Neuron (in vitro differentiated cells): ENCODE data around the gene RYR1.
"Not testable (repeated sequence)": the region's sequence is repeated elsewhere in the genome, so short reads cannot be mapped to it uniquely, and the experiment has no call there.

Experiments
- H2AFZ ChIP-seq: one replicate; pipeline ENCODE4 v1.6.1; 2013; ENCODE audit warnings: low read depth, mild to moderate bottlenecking, inconsistent platforms, low read length, moderate library complexity
- H3K27me3 ChIP-seq: one replicate; pipeline ENCODE4 v1.6.1; 2013; ENCODE audit warnings: low read length; ENCODE audit not compliant: insufficient read depth
- H3K36me3 ChIP-seq: one replicate; pipeline ENCODE4 v1.6.1; 2013; ENCODE audit warnings: low read length; ENCODE audit not compliant: insufficient read depth
- H3K4me1 ChIP-seq: one replicate; pipeline ENCODE4 v1.6.1; 2013; ENCODE audit warnings: low read length; ENCODE audit not compliant: insufficient read depth
- H3K4me3 ChIP-seq: 2 replicates; pipeline ENCODE4 v1.5.1; 2013; ENCODE audit warnings: mild to moderate bottlenecking, low read length, moderate library complexity
- H3K9me3 ChIP-seq: one replicate; pipeline ENCODE4 v1.6.1; 2013; ENCODE audit warnings: low read length

Gene RYR1

GRCh38 chr19:38424272-38424671, 9.2 kb upstream of the RYR1 start:
- Histone ChIP-seq H3K4me1 (no peaks in the 10 kb centered on the region), H2AFZ (no peak overlapping the region), H3K27me3 (peaks cover 9% of the 10 kb centered on the region), H3K9me3 (no peaks in the 10 kb centered on the region), H3K4me3 (no peak overlapping the region), H3K36me3 (no peaks in the 10 kb centered on the region)

DNA sequence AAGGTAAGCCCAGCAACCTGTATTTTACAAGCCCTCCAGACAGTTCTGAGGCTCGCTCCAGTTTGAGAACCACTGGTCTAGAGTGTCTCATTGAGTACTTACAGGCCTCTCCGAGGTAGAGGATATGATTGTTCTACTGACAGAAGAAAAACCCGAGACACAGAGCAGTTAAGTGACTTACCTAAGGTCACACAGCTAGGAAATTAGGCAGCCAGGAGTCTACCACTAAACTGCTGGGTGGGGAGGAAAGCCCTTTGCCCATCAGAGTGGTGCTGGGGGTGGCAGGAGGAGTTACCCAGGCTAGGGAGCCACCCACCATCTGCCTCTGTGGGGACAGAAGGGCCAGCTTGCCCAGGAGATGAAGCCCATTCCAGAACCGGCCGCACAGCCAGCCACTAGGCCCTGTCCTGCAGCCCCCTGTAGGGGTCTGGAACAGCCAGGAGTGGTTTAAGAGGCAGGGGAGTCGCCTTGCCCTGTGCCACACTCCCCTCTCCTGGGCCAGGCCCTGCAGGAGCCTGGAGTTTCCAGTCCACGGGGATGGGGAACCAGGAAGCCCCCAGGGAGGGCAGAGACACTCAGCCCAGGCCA, 8.2 kb upstream of the RYR1 start:
- no peaks in the 10 kb centered on the region for H3K4me1 ChIP-seq
- H3K4me3 ChIP-seq, result no peak overlapping the region
- H3K36me3 ChIP-seq, result no peaks in the 10 kb centered on the region
- no peaks in the 10 kb centered on the region for H3K9me3 ChIP-seq
- H2AFZ ChIP-seq, result no peak overlapping the region
- H3K27me3 ChIP-seq, result peaks cover 12% of the 10 kb centered on the region

- H3K27me3 ChIP-seq, result peaks cover 12% of the 10 kb centered on the region
- H3K36me3 ChIP-seq, result no peaks in the 10 kb centered on the region
- no peak within 1 kb of the TSS for H3K4me3 ChIP-seq
- no peak within 1 kb of the TSS for H2AFZ ChIP-seq
- no peaks in the 10 kb centered on the region for H3K4me1 ChIP-seq
- H3K9me3 ChIP-seq, result no peaks in the 10 kb centered on the region
Measured at GRCh38 chr19:38425810-38426466, 7.6 kb upstream of the RYR1 start, which contains the start of gene RASGRP4. Gene RASGRP4, minus strand, starts transcription at chr19:38426219. Its CDS starts 128 bp downstream, at chr19:38426091.

DNA sequence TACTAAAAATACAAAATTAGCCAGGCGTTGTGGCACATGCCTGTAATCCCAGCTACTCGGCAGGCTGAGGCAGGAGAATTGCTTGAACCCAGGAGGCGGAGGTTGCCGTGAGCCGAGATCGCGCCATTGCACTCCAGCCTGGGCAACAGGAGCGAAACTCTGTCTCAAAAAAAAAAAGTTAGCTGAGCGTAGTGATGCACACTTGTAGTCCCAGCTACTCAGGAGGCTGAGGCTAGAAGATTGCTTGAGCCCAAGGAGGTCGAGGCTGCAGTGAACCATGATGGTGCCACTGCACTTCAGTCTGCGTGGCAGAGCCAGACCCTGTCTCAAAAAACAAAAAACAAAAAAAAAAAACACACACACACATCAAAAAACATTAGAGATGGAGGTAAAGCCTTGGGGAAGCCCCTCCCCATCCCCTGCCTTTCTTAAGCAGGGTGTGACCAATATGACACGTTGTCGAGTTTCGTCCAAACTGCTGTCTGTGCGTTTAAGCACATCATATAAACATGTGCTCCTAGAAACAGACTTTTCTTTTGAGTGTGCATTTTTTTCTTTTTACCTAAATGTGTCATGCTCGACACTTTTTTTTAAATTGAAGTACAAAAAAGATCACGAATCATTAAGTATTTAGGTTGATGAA, 6.3 kb upstream of the RYR1 start:
- H3K36me3 ChIP-seq, H3K4me3 ChIP-seq, H3K4me1 ChIP-seq, H3K9me3 ChIP-seq, H2AFZ ChIP-seq: not testable (repeated sequence)
- H3K27me3 ChIP-seq, result peaks cover 12% of the 10 kb centered on the region

GRCh38 chr19:38429055-38429810, 4.3 kb upstream of the RYR1 start:
- H3K4me3 ChIP-seq, result no peak overlapping the region
- no peak overlapping the region for H2AFZ ChIP-seq
- H3K9me3 ChIP-seq, result no peaks in the 10 kb centered on the region
- H3K4me1 ChIP-seq, result peaks cover 6% of the 10 kb centered on the region
- peaks cover 12% of the 10 kb centered on the region for H3K27me3 ChIP-seq
- no peaks in the 10 kb centered on the region for H3K36me3 ChIP-seq

GRCh38 chr19:38429811-38430156, 3.7 kb upstream of the RYR1 start:
- Histone ChIP-seq H3K27me3 (peaks cover 12% of the 10 kb centered on the region), H2AFZ (no peak overlapping the region), H3K4me1 (peaks cover 11% of the 10 kb centered on the region), H3K4me3 (no peak overlapping the region), H3K9me3 (no peaks in the 10 kb centered on the region), H3K36me3 (no peaks in the 10 kb centered on the region)

DNA sequence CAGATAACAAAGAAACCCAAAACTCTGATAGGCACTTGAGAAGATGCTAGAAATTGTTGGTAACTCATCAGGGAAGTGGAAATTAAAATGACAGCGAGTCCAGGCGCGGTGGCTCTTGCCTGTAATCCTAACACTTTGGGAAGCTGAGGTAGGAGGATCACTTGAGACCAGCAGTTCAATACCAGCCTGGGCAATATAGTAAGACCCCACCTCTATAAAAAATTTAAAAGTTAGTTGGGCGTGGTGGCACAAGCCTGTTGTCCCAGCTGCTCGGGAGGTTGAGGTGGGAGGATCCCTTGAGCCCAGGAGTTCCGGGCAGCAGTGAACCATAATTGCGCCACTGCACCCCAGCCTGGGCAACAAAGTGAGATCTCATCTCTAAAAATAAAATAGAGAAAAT, 2.6 kb upstream of the RYR1 start:
- Histone ChIP-seq H3K36me3 (no peaks in the 10 kb centered on the region), H3K4me1 (peaks cover 16% of the 10 kb centered on the region), H3K4me3 (no peak overlapping the region), H3K27me3 (peaks cover 4% of the 10 kb centered on the region), H3K9me3 (no peaks in the 10 kb centered on the region), H2AFZ (no peak overlapping the region)

DNA sequence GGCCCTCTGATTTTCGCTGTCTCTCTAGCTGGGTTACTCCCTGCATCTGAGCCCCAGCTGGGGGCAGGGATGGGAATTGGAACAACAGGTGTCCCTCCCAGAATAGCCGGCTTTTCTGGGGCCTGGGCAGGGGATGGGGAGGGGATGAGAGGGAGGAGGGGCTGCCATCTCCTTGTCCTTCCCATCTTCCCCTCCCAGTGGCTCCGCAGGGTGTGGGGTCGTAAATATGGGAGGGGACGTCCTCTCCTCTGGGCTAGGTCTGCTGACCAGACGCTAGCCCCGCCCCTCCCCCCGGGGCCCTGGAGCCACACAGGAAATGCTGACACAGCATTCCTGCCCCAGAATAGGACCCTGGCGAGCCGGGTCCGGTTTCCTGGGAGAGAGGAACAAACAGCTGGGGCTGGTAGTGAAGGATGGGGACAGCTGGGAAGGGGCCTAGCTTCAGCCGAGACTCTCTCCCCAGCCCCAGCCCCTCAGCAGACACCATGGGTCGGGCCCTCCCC, 1.1 kb downstream of the RYR1 start:
- Histone ChIP-seq H3K27me3 (no peaks in the 10 kb centered on the region), H3K36me3 (no peaks in the 10 kb centered on the region), H3K9me3 (no peaks in the 10 kb centered on the region), H3K4me3 (peak overlapping the region; percentile 22), H3K4me1 (peaks cover 16% of the 10 kb centered on the region), H2AFZ (peak overlapping the region; percentile 5)

DNA sequence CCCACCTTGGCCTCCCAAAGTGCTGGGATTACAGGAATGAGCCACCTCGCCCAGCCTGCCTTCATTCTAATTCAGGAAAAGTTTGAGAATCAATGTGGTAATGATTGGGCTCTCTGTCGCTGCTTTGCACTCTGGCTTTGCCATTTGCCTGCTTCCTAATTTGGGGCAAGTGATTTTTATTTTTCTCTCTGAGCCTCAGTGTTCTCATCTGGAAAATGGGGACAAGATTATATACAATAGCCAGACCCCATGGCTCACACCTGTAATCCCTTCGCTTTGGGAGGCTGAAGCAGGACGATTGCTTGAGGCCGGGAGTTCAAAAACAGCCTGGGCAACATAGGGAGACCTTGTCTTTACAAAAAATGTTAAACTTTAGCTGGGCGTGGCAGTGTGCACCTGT, 3.8 kb downstream of the RYR1 start:
- Histone ChIP-seq H3K9me3 (no peaks in the 10 kb centered on the region), H3K36me3 (no peaks in the 10 kb centered on the region), H3K4me1 (peaks cover 16% of the 10 kb centered on the region), H3K27me3 (no peaks in the 10 kb centered on the region), H3K4me3 (no peak overlapping the region), H2AFZ (no peak overlapping the region)

DNA sequence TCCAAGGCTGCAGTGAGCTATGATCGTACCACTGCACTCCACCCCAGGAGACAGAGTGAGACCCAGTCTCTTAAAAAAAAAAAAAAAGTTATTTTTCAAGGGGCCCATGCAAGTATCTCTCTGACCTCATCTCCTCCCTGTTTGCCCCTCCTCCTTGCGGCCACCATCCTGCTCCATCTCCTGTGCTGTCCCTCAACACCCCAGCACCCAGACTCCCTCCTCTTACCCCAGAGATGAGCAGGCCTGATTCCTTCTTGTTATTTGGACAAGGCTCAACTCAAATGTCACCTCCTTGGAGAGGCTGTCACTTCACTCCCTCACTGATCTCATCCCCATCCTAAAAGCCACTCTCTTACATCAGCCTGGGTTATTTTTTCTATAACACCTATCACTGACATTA, 4.4 kb downstream of the RYR1 start:
- no peaks in the 10 kb centered on the region for H3K36me3 ChIP-seq
- H3K9me3 ChIP-seq, result no peaks in the 10 kb centered on the region
- no peak overlapping the region for H2AFZ ChIP-seq
- no peak overlapping the region for H3K4me3 ChIP-seq
- H3K4me1 ChIP-seq, result peaks cover 16% of the 10 kb centered on the region
- H3K27me3 ChIP-seq, result no peaks in the 10 kb centered on the region

DNA sequence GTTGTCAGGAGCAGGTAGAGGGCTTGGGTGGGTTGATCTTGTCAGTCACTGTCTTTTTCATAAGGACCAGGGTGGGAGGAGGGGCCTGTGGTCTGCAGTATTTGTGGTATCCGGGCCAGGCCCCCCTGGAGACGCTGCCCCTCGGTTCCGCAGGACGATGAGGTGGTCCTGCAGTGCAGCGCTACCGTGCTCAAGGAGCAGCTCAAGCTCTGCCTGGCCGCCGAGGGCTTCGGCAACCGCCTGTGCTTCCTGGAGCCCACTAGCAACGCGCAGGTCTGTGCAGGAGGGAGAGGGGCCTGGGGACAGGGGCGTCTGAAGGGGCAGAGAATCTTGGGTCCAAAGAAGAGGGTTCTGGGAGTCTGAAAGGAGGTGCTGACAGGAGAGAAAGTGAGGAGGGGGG, 7.1 kb downstream of the RYR1 start:
- Histone ChIP-seq H3K4me1 (no peaks in the 10 kb centered on the region), H3K4me3 (no peak overlapping the region)

DNA sequence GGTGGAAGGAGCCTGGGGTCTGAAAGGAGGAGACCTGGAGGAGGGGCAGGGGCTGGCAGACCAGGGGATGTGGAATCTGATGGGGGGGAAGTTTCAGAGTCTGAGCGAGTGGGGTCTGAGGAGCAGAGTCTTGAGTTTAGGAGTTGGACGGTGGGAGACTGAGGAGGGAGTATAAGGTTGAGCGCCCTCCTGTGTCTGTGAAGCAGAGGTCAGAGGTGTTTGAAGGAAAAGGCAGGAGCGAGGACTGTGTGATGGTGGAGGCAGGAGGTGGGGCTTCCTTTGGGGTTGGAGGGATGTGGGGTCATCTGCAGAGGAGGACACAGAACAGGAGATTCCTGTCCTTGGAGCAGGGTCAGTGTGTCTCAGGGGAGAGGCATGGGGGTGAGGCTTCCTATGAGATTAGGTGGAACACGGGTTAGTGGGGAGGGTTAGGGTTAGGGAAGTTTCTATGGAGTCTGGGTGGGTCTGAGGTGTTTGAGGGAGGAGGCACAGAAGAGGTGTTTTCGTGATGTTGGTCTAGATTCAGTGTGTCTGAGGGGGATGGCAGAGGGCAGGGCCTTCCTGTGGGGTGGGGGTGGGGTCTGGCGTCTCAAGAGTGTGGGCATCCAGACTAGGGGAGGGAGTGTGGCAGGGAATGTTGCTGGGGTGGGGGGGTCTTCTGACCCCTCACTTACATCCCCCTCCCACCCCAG, 8.3 kb downstream of the RYR1 start:
- Histone ChIP-seq H3K9me3 (no peaks in the 10 kb centered on the region), H3K36me3 (no peaks in the 10 kb centered on the region), H3K4me3 (no peak overlapping the region), H2AFZ (no peak overlapping the region), H3K27me3 (no peaks in the 10 kb centered on the region), H3K4me1 (no peaks in the 10 kb centered on the region)

More for the DNA sequence above, 7.1 kb downstream of the RYR1 start:
- Histone ChIP-seq H3K36me3 (no peaks in the 10 kb centered on the region), H3K27me3 (no peaks in the 10 kb centered on the region), H2AFZ (no peak overlapping the region), H3K9me3 (no peaks in the 10 kb centered on the region)
